Activated naive CD4-positive, alpha-beta T cell treated with anti-CD3 and anti-CD28 coated beads for 36 hours (primary cell): ENCODE data around the gene ZNF146. TPM values are rescaled to one million over a fixed set of nuclear protein-coding genes. Genes with fewer than 3 reads are reported as not detected.
A peak's percentile ranks its signal among the peaks of the same experiment; 100 is the strongest.
"Not testable (repeated sequence)": the region's sequence is repeated elsewhere in the genome, so short reads cannot be mapped to it uniquely, and the experiment has no call there.

Experiments used
- CTCF ChIA-PET: fragments of 350-600 bp; sonication (Branson Sonifier 250); formaldehyde crosslinking; loops from one replicate; lab custom pipeline; 2021; ENCODE audit warnings: antibody characterized with exemption; lab: Charles Lee
- DNase-seq: peaks from one replicate; pipeline ENCODE4 v3.0.0-alpha.2; 2020
- H3K27ac Mint-ChIP-seq: one replicate; pipeline ENCODE4 v1.8.0; 2021; ENCODE audit warnings: mild to moderate bottlenecking, mixed read lengths
- H3K27me3 Mint-ChIP-seq: one replicate; pipeline ENCODE4 v1.8.0; 2021; ENCODE audit warnings: low read depth, mixed read lengths
- H3K36me3 Mint-ChIP-seq: one replicate; pipeline ENCODE4 v1.8.0; 2021; ENCODE audit warnings: low read depth, mixed read lengths
- H3K4me1 Mint-ChIP-seq: one replicate; pipeline ENCODE4 v1.8.0; 2021; ENCODE audit warnings: low read depth, mixed read lengths
- H3K4me3 Mint-ChIP-seq: one replicate; pipeline ENCODE4 v1.8.0; 2021; ENCODE audit warnings: mild to moderate bottlenecking, moderate library complexity, mixed read lengths
- H3K9me3 Mint-ChIP-seq: one replicate; pipeline ENCODE4 v1.8.0; 2021; ENCODE audit warnings: mixed read lengths
- intact Hi-C: fragments of 100-400 bp; cut with micrococcal nuclease; formaldehyde crosslinking; loops from one replicate; pipeline ENCODE4 v1.15.1; 2023
- total RNA-seq, 2 experiments: library from RNA; stranded (reverse); gene quantifications; one replicate each; pipeline ENCODE4 v1.2.3, GENCODE V29; 2021

The ZNF146 gene
- total RNA-seq, 2 experiments from 2014 or later = 78.2 to 79.2 TPM

- H3K36me3 Mint-ChIP-seq = peaks cover 2% of the 10 kb centered on the region
- no peak overlapping the region for H3K27ac Mint-ChIP-seq
- CTCF ChIA-PET = no interaction called here
- H3K9me3 Mint-ChIP-seq = no peaks in the 10 kb centered on the region
- no peaks in the 10 kb centered on the region for H3K4me1 Mint-ChIP-seq
- H3K27me3 Mint-ChIP-seq = no peaks in the 10 kb centered on the region
- H3K4me3 Mint-ChIP-seq = no peak overlapping the region
- intact Hi-C loops = no loop called here
- DNase-seq = no peak
Observed at GRCh38 chr19:36203293-36203692, 11.6 kb upstream of the ZNF146 start.

GRCh38 chr19:36207605-36208252 lies 7.2 kb upstream of the ZNF146 start:
- no peak for DNase-seq
- intact Hi-C loops = no loop called here
- Mint-ChIP-seq H3K27ac (no peak overlapping the region), H3K9me3 (no peaks in the 10 kb centered on the region), H3K27me3 (no peaks in the 10 kb centered on the region), H3K36me3 (peaks cover under 1% of the 10 kb centered on the region), H3K4me1 (no peaks in the 10 kb centered on the region), H3K4me3 (no peak overlapping the region)
- CTCF ChIA-PET = interaction anchor here (0.6 to 1.5 kb wide), 3 partner anchors 81 to 798 kb away, joined by 3 to 4 read pairs (median 4); no protein-coding TSS in a partner anchor

- DNase-seq = no peak
- no peaks in the 10 kb centered on the region for H3K9me3 Mint-ChIP-seq
- H3K36me3 Mint-ChIP-seq = no peaks in the 10 kb centered on the region
- intact Hi-C loops = no loop called here
- H3K27me3 Mint-ChIP-seq = no peaks in the 10 kb centered on the region
- CTCF ChIA-PET = interaction anchor here (1.5 kb wide), 1 partner anchor 82 kb away, joined by 3 read pairs; no protein-coding TSS in a partner anchor
- no peak overlapping the region for H3K4me3 Mint-ChIP-seq
- H3K4me1 Mint-ChIP-seq = peaks cover 2% of the 10 kb centered on the region
- H3K27ac Mint-ChIP-seq = no peak overlapping the region
Observed at GRCh38 chr19:36209372-36209771, 5.5 kb upstream of the ZNF146 start.

- intact Hi-C loops = loop anchor here (10.0 kb wide), 4 partner anchors 204 to 1254 kb away; partner anchors contain the start of genes ZFP82, ZNF383, ZNF568 and ZNF569
- H3K36me3 Mint-ChIP-seq = no peaks in the 10 kb centered on the region
- CTCF ChIA-PET = no interaction called here
- H3K27ac Mint-ChIP-seq = no peak overlapping the region
- no peaks in the 10 kb centered on the region for H3K9me3 Mint-ChIP-seq
- H3K4me3 Mint-ChIP-seq = no peak overlapping the region
- H3K27me3 Mint-ChIP-seq = no peaks in the 10 kb centered on the region
- no peak for DNase-seq
- H3K4me1 Mint-ChIP-seq = peaks cover 2% of the 10 kb centered on the region
Observed at GRCh38 chr19:36210497-36210896, 4.4 kb upstream of the ZNF146 start.

DNA sequence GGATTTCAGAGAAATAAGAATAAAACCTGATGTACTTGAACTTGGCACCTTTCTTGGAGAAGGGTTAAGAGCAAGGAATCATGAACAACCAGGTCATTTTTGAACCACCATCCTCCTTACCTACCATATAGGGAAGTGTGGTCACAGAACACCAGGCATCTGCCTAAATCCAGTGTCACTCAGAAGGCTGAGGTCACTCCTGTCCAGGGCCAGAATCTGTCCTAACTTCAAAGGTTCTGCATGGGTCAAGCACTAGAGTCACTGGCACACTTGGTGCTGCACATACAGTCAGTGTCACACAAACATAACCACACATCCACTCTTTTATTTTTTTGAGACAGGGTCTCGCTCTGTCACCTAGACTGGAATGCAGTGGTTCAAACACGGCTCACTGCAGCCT lies 2.0 kb upstream of the ZNF146 start:
- CTCF ChIA-PET = no interaction called here
- H3K27ac Mint-ChIP-seq = peak overlapping the region; percentile 24
- H3K4me3 Mint-ChIP-seq = peak overlapping the region; percentile 53

DNA sequence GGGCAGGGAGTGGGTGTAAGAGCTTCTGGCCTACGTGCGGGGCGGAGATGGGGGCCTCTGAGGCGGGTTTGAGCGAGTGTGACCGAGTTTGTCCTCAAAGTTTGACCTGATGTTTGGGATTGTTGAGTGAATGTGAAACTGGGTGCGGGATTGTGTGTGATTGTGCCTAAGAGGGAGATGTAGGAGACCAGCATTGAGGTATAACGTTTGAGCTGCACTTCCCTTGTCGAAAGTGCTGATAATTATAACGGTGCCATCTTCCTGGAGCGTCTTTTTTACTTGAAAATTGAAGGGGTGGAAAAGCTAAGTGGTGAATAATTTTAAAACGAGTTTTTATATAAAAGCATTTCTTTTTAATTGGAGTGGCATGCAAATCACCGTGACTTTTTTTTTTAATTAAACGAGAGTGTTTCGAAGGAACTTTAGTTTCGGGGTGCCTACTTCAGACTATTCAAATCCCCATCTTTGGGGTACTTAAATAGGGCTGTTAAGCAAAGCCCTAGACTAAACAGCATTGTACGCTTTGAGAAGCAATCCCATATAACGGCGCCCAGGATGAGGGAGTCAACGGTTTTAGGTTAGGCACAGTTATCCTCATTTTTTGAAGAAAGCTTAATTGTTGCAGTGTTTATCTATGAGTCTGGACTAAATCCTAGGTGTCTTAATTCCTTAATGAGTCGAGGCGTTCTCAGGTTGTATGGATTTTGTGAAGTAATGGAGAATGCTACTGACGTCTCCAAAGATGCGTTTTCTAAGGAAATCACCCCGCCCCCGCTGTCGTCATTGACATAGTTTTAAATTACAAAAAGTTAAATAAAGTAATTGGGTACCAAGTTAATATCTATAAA lies 594 bp downstream of the ZNF146 start:
- intact Hi-C loops = loop anchor here (1.0 to 10.0 kb wide), 7 partner anchors 163 to 1249 kb away; partner anchors contain the start of genes ZFP14, ZFP82, ZNF345 and ZNF383
- Mint-ChIP-seq H3K4me3 (no peak overlapping the region), H3K27ac (no peak overlapping the region), H3K36me3 (peaks cover 20% of the 10 kb centered on the region), H3K27me3 (no peaks in the 10 kb centered on the region), H3K4me1 (peaks cover 30% of the 10 kb centered on the region), H3K9me3 (peaks cover 8% of the 10 kb centered on the region)
- DNase-seq = peak; percentile 44
- CTCF ChIA-PET = interaction anchor here (0.7 to 1.2 kb wide), 4 partner anchors 9 to 87 kb away, joined by 3 to 4 read pairs (median 4); no protein-coding TSS in a partner anchor

More for the DNA sequence above, 2.0 kb upstream of the ZNF146 start:
- intact Hi-C loops = loop anchor here (10.0 kb wide), 4 partner anchors 202 to 1252 kb away; partner anchors contain the start of genes ZFP82, ZNF383, ZNF568 and ZNF569
- peaks cover 7% of the 10 kb centered on the region for H3K36me3 Mint-ChIP-seq
- H3K27me3 Mint-ChIP-seq = no peaks in the 10 kb centered on the region
- peaks cover 17% of the 10 kb centered on the region for H3K4me1 Mint-ChIP-seq
- DNase-seq = no peak
- no peaks in the 10 kb centered on the region for H3K9me3 Mint-ChIP-seq

DNA sequence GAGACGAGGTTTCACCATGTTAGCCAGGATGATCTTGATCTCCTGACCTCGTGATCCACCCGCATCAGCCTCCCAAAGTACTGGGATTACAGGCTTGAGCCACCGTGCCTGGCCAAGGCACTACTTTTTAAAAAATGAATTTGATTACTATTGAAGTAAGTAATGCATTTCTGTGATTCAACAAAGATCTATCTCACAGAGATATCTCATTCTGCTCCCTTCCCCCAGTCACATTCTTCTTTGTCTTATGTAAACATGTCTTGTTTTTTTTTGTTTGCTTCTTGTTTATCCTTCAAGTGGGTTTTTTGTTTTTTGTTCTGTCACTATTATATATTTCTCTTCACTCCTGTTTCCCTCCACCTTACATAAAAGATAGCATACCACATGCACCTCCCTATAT lies 6.6 kb downstream of the ZNF146 start:
- H3K9me3 Mint-ChIP-seq = peaks cover 18% of the 10 kb centered on the region
- CTCF ChIA-PET = no interaction called here
- H3K27ac Mint-ChIP-seq = no peak overlapping the region
- no peaks in the 10 kb centered on the region for H3K27me3 Mint-ChIP-seq
- DNase-seq = no peak
- peaks cover 49% of the 10 kb centered on the region for H3K4me1 Mint-ChIP-seq
- no peak overlapping the region for H3K4me3 Mint-ChIP-seq
- peaks cover 74% of the 10 kb centered on the region for H3K36me3 Mint-ChIP-seq
- intact Hi-C loops = no loop called here

DNA sequence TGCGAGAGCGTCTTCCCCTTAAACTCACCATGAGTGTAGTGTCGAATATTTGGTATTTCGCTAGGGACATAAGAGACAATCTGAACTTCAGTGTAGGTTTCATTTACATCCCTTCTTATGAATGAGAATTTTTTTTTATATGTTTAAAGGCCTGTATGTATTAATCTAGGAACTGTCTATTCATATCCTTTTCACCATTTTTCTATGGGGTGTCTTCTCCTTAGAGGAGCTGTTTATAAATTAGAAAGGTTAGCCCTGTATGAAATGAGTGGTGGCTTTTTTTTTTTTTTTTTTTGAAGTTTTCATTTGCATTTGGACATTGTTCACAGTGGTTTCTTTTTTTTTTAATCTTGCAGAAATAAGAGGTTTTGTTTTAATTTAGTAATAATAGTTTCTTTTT lies 7.6 kb downstream of the ZNF146 start:
- Mint-ChIP-seq H3K36me3 (peaks cover 80% of the 10 kb centered on the region), H3K27me3 (no peaks in the 10 kb centered on the region)
- intact Hi-C loops = no loop called here

DNA sequence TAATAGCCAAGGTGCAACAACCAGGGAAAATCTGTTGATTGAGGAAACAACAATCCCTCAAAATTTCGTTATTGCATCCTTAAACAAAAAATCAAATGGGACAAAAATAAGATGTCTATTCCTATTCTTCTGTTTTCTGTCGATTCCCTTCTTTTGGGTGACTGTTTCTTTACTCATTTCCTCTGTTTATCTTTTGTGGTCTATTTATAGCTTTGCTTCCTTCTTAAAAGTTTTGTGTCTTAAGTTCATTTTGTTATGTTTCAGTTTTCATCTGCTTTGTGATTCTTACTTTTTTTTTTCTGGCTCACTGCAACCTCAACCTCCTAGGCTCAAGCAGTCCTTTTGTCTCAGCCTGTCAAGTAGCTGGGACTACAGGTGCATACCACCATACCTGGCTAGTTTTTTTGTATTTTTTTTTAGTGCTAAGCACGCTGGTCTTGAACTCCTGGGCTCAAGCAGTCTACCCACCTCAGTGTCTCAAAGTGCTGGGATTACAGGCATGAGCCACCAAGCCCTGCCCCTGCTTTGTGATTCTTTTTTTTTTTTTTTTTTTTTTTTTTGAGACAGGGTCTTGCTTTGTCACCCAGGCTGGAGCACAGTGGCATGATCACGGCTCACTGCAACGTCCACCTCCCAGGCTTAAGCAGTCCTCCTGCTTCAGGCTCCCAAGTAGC lies 10.4 kb downstream of the ZNF146 start:
- H3K36me3 Mint-ChIP-seq = peaks cover 93% of the 10 kb centered on the region
- H3K4me3 Mint-ChIP-seq = no peak overlapping the region
- H3K4me1 Mint-ChIP-seq = peaks cover 24% of the 10 kb centered on the region

More for the DNA sequence above, 7.6 kb downstream of the ZNF146 start:
- Mint-ChIP-seq H3K27ac (no peak overlapping the region), H3K9me3 (peaks cover 19% of the 10 kb centered on the region), H3K4me1 (peaks cover 42% of the 10 kb centered on the region), H3K4me3 (no peak overlapping the region)
- CTCF ChIA-PET = interaction anchor here (0.6 kb wide), 1 partner anchor 287 kb away, joined by 3 read pairs; no protein-coding TSS in a partner anchor
- no peak for DNase-seq

DNA sequence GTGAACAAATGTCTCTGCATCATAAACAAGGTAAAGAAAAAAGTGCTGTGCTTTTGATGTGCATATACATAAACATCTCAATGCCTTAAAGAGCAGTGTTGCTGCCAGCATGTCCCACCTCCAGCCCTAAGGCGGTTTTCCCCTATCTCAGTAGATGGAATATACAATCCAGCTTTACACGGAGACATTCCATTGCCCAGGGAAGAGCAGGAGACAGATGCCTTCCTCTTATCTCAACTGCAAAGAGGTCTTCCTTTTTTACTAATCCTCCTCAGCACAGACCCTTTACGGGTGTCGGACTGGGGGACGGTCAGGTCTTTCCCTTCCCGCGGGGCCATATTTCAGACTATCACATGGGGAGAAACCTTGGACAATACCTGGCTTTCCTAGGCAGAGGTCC lies 18.7 kb downstream of the ZNF146 start:
- intact Hi-C loops = loop anchor here (5.0 kb wide), 1 partner anchor 1539 kb away; no protein-coding TSS in a partner anchor
- Mint-ChIP-seq H3K9me3 (peaks cover 73% of the 10 kb centered on the region), H3K36me3 (peaks cover 97% of the 10 kb centered on the region)
- H3K4me3 Mint-ChIP-seq, DNase-seq, H3K27me3 Mint-ChIP-seq, CTCF ChIA-PET, H3K4me1 Mint-ChIP-seq, H3K27ac Mint-ChIP-seq: not testable (repeated sequence)

More for the DNA sequence above, 10.4 kb downstream of the ZNF146 start:
- Mint-ChIP-seq H3K27me3 (no peaks in the 10 kb centered on the region), H3K9me3 (peaks cover 30% of the 10 kb centered on the region), H3K27ac (peak overlapping the region; percentile 77)
- intact Hi-C loops = no loop called here
- no peak for DNase-seq
- CTCF ChIA-PET = interaction anchor here (1.3 kb wide), 1 partner anchor 11 kb away, joined by 4 read pairs; the partner anchor contains the start of genes ZNF146 and ZNF565

DNA sequence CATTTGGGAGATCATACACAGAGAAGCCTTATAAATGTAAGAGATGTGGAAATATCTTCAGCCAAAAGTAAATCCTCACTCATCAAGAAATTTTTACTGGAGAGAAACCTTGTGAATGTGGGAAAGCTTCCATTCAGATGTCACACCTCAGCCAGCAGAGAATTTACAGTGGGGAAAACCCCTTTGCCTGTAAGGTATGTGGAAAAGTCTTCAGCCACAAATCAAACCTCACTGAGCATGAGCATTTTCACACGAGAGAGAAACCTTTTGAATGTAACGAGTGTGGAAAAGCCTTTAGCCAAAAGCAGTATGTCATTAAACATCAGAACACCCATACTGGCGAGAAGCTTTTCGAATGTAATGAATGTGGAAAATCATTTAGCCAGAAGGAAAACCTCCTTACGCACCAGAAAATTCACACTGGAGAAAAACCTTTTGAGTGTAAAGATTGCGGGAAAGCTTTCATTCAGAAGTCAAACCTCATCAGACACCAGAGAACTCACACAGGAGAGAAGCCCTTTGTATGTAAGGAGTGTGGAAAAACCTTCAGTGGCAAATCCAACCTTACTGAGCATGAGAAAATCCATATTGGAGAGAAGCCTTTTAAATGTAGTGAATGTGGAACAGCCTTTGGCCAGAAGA lies 21.5 kb downstream of the ZNF146 start:
- DNase-seq = no peak
- CTCF ChIA-PET = no interaction called here
- intact Hi-C loops = no loop called here
- no peak overlapping the region for H3K27ac Mint-ChIP-seq
- no peak overlapping the region for H3K4me3 Mint-ChIP-seq
- H3K9me3 Mint-ChIP-seq = peaks cover 71% of the 10 kb centered on the region
- H3K4me1 Mint-ChIP-seq = no peaks in the 10 kb centered on the region
- no peaks in the 10 kb centered on the region for H3K27me3 Mint-ChIP-seq
- peaks cover 83% of the 10 kb centered on the region for H3K36me3 Mint-ChIP-seq
